HG03139 (cell line): Measurements from ENCODE around the gene TAF6L.
"Not testable (repeated sequence)": the region's sequence is repeated elsewhere in the genome, so short reads cannot be mapped to it uniquely, and the experiment has no call there.

Source experiments
- ATAC-seq: cut with Tn5 transposase; IDR thresholded peaks from one replicate; pipeline ENCODE4 v1.9.1; 2021; ENCODE audit not compliant: unreplicated experiment

TAF6L gene, protein sequence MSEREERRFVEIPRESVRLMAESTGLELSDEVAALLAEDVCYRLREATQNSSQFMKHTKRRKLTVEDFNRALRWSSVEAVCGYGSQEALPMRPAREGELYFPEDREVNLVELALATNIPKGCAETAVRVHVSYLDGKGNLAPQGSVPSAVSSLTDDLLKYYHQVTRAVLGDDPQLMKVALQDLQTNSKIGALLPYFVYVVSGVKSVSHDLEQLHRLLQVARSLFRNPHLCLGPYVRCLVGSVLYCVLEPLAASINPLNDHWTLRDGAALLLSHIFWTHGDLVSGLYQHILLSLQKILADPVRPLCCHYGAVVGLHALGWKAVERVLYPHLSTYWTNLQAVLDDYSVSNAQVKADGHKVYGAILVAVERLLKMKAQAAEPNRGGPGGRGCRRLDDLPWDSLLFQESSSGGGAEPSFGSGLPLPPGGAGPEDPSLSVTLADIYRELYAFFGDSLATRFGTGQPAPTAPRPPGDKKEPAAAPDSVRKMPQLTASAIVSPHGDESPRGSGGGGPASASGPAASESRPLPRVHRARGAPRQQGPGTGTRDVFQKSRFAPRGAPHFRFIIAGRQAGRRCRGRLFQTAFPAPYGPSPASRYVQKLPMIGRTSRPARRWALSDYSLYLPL

DNA sequence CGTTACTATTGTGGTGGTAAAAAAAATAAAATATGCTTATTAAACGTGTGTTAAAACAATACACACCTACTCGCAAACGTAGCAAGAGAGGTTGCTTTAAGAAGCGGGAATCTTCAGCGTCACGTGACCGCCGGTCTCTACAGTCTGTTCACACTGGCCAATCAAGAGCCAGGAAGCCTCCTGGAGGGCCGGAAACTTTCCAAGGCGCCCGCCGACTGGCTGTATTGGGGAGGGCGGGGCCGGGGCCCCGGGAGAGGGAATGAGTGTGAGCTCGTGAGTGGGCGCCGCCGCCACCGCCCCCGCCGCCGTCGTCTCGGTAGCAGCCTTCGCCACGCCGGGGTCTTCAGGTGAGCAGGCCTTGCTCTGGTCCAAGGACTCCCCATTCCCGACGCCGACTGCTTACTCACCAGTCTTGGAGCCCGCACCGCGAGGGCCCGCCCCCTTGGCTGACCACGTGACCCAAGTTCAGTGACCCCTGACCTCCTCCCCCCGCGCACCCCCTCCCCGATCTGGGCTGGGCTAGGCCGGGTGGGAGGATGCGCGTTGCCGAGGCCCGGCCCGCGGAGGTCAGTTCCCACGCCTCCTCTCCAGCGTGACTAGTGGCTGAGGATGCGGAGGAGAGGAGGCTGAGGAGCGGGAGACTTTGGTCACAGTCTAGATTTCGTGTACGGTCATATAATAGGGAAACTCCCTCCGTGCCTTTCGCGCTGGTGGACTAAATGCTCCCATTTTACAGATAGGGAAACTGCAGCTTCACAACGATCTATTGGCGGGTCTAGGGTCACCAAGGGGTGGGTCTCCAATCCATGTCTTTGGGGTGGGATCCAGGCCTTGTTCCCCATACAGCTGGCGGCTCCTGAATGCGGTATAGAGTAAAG, at the start of gene TAF6L:
Gene TAF6L, plus strand, starts transcription at position 253 of the 878 bp plus-strand sequence. CDS start 4,388 bp downstream, outside the sequence.
- peak; percentile 72 for ATAC-seq

DNA sequence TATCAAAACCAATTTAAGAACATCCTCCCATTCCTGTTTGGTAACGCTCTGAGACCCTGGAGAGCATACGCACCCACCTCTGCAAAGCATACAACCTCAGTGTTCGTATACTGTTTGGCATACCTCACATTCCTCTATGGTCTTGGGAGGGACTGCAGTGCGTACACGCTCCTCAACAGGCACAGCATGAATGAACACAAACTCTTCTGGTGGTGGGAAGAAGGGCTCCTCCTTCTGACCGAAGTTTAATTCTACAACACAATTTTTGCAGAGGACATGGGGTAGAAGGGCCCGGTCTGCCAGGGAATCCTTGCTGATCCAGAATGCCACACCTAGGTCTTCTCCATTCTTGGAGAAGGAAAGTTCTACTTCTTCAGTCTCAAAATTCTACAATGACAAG, 49.2 kb upstream of the TAF6L start:
- ATAC-seq: no peak

DNA sequence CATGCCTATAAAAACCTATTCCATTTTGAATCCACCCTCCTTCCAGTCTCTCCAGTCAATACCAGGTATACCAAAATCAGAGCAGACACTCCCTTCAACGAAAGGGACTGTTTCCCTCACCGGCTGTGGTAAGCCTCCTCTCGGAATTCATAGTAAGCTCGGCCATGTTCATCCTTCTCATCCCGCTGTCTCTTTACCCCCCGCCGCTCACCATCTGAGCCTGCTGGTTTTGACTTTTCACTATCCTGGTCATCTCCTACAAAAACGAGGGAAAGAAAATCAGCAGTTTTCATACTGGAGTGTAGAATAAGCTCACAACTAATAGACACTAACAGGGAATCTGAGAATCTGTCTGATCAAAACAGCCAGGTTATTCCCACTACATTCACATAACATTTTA, 47.0 kb upstream of the TAF6L start:
- no peak for ATAC-seq

DNA sequence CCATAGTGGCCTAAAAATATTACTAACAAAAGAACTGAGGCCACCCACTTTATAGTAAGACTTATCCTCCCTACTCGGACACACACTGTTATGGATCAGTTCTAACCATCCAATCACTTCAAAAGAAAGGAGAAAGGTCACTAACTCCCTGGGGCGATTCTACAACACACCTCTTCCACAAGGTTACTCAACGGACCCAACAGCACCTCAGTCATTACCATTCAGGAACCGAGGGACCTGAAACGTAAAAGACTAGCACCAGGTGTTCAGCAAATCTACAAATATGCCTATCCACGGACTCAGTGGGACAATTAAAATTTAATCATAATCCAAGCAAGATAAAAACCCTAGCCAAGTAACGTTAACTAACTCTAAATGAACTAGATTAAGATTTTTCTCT, 45.5 kb upstream of the TAF6L start:
- ATAC-seq: no peak

DNA sequence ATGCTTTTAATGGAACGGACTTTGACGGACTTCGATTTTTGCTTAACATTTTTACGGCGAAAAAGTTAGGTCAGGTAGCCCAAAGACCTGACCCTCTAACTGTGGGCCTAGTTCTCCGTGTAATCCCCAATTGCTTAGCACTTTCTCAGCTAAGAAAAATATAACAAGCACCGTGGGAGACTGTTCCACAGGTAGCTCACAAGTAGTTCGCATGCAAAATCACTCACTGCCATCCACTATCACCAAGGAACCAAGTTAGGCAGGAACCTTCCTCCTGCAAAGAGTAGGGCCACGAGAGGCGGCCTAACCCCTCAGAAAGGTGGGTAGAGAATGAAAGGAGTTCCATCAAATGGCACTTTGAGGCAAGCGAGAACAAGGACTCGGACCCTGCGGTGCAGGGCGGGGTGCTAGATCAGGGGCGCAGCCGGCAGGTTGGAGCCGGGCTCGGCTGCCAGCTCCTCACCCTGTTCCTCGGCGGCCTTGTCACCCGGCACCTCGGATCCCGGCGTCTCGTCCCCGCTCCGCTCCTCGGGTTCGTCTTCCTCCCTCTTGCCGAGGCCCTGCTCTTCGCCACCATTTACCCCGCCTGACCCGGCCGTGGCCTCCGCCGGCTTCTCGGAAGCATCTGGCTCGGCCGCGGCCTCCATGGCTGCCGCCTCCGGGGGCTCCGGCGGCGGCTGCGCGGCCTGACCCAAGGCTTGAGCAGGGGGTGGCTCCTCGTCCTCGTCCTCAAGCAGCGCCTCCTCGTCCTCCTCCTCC, 44.9 kb upstream of the TAF6L start:
- ATAC-seq: no peak

DNA sequence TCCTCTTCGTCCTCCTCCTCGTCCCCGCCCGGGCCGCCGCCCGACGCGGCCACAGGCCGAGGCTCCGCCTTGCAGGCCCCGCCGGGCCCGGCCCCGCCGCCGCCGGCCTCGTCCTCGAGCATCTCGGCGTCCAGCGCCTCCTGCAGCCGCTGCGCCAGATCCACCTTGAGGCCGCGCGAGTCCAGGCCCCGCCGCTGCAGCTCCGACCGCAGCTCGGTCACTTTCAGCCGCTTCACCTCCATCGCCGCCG, 44.4 kb upstream of the TAF6L start:
- ATAC-seq: no peak

DNA sequence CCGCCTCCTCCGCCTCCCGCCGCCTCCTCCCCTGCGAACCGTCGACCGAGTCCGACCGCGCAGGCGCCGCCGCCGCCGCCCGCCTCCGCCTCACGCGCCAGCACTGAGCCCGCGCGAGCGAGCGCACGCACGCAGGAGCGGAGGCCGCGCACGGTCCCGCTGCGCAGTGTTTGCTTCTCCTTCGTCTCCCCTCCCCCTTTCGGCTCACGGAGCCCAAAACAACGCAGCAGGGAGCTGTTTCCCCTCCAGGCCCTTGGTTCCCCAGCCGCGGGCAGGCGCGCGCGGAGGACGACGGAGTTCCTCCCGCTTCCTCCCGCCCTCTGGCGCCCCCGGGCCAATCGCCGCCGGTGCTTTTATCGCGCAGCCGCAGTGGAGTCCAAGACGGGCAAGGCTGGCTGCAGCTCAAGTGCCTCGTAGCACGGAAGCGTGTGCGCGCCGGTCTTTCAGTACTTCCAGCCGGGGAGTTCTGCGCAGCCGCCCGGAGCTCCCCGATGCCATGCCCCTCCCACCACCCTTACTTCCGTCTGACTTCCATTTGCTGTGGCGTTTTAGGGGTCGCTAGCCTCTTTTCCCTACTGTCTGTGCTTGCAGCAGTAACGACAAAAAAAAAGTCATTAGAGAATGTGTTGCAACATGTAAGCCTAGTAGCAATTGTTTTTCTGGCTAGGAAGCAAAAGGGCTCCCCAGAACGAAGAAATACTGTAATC, 43.9 kb upstream of the TAF6L start, which contains the start of gene HNRNPUL2:
Gene HNRNPUL2, minus strand, starts transcription at position 293 of the 707 bp plus-strand sequence. CDS start 301 bp downstream, outside the sequence.
- ATAC-seq: peak; percentile 69

DNA sequence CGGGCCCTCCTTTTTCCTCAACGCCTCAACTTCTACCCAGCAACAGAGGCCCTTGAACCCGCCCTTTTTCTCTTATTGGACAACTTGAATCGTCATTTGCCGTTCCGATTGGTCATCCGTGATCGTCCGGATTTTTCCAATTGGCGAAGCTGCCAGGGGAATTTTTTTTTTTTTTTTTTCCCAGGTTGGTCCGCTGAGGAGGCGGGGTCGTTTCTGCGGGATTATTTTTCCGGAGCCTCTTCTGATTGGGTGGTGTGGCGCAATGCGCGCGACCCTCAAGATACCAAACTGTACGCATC, 43.4 kb upstream of the TAF6L start:
- ATAC-seq: peak; percentile 25

DNA sequence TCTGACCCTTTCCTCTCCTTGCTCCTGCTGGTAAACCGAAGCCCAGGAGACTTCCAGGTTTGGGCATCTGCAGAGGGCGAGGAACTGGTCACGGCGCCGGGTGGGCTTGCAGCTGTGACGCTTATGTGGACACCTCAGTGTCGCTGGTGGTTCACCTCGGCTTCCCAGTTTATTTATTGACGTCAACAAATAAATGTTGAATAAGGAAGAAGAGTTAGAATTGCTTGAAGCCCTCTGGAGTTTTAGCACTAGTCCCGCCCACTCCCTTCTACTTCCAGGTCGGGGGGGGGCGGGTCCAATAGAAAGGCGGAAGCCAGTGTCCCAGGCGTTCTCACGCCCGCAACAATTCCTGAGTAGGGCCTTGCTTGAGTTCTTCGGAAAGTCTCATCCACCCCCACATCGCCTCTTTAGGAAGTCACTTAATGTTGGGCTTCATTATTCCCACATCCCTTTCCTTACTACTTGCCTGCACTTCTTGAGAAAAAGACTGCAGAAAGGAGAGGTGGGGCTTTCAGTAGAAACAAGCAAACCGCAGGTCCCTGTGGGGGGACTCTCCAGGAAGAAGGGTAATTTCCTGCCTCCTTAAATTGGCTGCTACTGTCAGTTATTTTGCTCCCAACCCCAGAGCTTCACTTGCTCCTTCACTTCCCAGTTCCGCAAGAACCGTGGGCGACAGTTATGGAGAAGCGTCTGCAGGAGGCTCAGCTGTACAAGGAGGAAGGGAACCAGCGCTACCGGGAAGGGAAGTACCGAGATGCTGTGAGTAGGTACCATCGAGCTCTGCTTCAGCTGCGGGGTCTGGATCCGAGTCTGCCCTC, 42.8 kb upstream of the TAF6L start, which contains the start of gene TTC9C:
Gene TTC9C, plus strand, starts transcription at position 316 of the 818 bp plus-strand sequence. Its CDS starts 363 bp downstream, at position 679.
- ATAC-seq: peak; percentile 19

DNA sequence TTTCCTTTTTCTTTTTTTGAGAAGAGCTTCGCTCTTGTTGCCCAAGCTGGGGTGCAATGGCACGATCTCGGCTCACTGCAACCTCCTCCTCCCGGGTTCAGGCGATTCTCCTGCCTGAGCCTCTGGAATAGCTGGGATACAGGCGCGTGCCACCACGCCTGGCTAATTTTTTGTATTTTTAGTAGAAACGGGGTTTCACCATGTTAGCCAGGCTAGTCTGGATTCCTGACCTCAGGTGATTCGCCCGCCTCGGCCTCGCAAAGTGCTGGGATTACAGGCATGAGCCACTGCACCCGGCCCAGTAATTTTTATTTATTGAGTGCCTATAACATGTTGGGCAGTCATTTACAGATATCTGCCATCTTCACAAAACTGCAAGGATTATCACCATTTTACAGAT, 41.1 kb upstream of the TAF6L start:
- ATAC-seq: not testable (repeated sequence)

DNA sequence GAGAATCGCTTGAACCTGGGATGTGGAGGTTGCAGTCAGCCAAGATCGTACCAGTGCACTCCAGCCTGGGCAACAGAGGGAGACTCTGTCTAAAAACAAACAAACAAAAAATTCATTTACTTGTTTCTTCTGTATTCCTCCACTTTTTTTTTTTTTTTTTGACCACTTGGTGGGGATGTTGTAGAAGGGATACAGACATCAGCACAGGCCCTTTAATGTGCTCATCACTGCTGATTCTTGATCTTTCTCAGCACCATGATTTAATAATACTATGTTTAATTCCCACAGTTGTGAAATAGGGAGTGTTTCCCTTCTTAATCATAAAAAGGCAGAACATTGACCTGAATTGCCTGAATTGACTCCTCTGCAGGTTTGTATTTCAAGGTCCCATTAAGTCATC, 38.4 kb upstream of the TAF6L start:
- ATAC-seq: no peak

DNA sequence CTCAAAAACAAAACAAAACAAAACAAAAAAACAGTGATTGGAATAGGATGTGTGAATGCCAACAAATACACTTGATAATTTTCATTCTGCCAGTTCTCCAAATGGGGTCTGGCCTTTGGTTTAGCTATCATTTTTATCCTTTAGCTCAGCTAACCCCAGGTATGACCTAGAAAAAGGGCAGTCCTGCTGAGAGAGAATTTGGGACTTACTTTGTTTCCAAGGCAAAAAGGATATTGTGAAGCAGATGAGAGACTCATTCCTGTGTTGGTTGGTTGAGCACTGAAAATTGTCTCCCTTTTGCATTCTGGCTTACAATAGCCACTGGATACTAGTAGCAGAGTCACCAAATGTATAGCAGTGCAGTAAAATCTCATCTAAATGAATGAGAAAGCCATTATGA, 34.0 kb upstream of the TAF6L start:
- ATAC-seq: no peak

DNA sequence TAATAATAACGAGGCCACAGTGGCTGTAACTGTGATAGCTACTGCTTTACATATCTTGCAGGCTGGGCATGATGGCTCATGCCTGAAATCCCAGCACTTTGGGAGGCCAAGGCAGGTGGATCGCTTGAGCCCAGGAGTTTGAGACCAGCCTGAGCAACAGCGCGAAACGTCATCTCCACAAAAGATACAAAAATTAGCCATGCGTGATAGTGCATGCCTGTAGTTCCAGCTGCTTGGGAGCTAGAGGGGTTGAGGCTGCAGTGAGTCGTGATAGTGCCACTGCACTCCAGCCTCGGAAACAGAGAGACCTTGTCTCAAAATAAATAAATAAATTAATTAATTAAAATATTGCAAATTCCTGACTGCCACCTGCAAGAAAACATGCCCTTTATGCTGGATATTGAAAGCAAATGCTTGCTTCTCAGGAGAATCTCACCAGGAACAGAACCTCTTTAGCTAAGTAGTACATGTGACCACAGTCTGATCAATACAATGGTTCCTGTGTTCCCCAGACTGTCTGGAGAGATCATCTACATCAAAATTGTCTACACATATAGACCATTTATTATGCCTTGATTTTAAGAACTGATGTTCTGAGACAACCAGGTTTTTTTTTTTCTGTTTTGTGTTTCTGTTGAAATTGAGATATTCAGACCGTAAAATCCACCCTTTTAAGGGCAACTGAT, 23.6 kb upstream of the TAF6L start:
- ATAC-seq: no peak

DNA sequence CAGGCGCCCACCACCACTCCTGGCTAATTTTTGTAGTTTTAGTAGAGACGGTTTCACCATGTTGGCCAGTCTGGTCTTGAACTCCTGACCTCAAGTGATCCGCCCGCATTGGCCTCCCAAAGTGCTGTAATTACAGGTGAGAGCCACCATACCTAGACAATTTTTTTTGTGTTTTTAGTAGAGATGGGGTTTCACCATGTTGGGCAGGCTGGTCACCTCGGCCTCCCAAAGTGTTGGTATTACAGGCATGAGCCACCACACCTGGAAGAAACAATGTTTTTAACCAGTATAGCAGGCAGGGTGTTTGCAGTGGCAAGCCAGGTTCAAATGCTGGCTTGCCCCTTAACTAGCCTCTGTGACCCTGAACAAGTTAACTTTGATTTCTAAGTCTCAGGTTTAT, 21.3 kb upstream of the TAF6L start:
- not testable (repeated sequence) for ATAC-seq

DNA sequence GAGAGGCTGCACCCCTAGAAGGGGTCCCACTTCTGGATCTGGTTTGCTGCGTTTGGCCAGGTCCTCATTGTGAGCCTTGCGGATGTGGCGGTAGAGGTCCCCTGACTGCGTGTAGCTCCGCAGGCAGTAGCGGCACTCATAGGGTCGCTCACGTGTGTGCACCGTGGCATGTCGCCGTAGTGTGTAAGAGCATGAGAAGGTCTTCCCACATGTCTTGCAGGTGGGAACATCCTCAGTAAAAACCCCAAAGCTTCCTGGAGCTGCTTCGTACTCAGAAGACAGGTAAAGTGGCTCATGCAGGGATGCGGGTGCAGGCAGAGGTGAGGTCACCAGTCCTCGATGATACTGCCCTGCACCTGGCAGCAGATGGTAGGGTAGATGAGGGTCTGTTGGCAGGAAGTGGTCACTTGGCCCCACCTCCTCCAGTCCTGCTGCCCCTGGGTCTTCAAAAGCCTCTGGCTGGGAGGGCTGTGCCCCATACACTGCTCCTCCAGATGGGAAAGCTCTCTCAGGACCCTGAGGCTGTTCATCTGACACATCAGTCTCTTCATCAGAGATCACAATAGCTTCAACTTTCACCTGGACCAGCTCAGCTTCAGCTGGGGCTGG, 18.9 kb upstream of the TAF6L start:
- ATAC-seq: no peak

DNA sequence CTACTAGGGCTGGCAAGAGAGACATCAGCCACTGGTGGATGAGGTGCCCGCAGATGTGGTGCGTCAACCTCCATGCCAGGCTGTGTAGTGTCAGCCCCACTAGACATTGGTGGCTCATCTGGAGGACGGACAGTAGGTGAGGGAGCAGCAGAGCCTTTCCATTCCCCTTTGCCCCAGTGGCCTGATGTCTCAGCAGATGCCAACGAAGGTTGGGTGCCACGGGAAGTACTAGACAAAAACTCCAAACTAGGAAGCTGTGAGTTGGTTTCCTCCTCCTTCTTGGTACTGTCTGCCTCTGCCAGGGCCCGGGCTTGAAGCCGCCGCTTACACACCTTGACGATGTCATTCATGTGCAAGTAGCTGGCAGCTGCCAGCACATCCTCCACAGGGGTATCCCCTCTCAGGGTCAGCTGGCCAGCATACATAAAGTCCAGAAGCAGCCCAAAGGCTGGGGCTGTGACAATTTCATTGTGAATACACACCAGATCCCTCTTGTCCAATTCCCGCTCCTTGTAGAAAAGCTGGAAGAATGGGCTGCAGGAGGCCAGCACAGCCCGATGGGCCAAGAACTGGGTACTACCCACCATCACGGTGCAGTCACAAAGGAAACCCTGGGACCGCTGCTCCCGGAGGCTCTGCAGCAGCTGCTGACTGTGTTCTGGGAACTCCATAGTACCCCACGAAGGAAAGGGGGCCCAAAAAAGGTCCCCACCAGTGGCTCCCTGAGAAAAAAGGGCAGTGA, 18.0 kb upstream of the TAF6L start:
- no peak for ATAC-seq

DNA sequence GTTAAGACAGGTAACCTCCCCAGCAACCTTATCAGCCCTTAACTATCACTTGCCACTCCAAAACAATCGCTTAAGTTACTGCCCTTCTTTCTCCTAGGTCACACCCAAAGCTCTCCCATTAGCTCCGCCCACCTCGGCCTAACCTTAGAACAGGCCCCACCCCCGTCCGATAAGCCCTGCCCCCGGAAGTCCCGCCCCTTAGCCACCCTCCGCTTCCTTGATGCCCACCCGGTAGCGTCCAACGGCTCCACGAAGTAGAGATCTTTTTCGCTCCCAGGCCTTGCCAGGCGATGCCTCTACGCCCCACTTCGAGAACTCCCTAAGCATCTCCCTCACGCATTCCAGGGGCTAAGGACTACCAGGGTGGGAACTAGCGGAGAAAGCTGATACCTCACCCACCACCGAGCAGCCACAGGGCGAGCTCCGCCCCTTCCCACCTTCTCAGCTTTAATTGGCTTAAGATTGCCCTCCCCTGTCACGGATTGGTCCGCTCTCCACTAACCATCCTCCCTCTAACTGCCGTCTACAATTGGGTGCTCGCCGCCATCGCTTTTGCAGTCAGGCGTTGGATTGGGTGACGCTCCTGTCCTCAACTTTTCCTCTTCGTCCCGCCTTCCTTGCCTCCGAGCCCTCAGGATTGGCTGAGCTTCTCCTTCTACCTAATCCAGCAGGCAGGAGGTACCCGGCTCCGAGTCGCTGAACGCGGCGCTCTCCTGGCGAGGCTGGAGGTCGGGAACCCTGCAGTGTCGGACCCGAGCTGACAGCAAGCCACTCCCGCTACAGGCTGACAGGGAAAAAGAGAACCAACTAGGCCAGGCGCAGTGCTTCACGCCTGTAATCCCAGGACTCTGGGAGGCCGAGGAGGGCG, 17.2 kb upstream of the TAF6L start, which contains the start of gene ZBTB3:
Gene ZBTB3, minus strand, starts transcription at position 425 of the 868 bp plus-strand sequence. CDS start 496 bp downstream, outside the sequence.
- ATAC-seq: peak; percentile 86
